Peyer's patch (tissue), 4 donors: ENCODE measurements around the gene RELCH. TPM values are rescaled to one million over a fixed set of nuclear protein-coding genes. Genes with fewer than 3 reads are reported as not detected.
A peak's percentile ranks its signal among the peaks of the same experiment; 100 is the strongest.

Experiments used
- DNase-seq, 3 donors: peaks; one replicate each; pipeline ENCODE4 v3.0.0-alpha.2; 2017 to 2019
- H3K27ac ChIP-seq, 4 donors: fragments of 200-600 bp; sonication (generic); one replicate each; pipeline ENCODE4 v1.5.1; 2016 to 2019
- H3K27me3 ChIP-seq, 2 donors: fragments of 200-600 bp; sonication (generic); one replicate each; pipeline ENCODE4 v1.5.1; 2019
- H3K36me3 ChIP-seq, 3 donors: fragments of 200-600 bp; sonication (generic); one replicate each; pipeline ENCODE4 v1.5.1; 2016 to 2019
- H3K4me1 ChIP-seq, 4 donors: fragments of 200-600 bp; sonication (generic); one replicate each; pipeline ENCODE4 v1.5.1; 2016 to 2019
- H3K4me3 ChIP-seq, 4 donors: fragments of 200-600 bp; sonication (generic); 1 replicate in 3 of 4; 2 replicates in 1 of 4; pipeline ENCODE4 v1.5.1; 2016 to 2019; ENCODE audit warnings: mild to moderate bottlenecking in 1 of 4
- H3K9me3 ChIP-seq, 4 donors: fragments of 200-600 bp; sonication (generic); one replicate each; pipeline ENCODE4 v1.5.1; 2016 to 2019; ENCODE audit warnings: mild to moderate bottlenecking in 1 of 4
- POLR2A ChIP-seq, 2 donors: fragments of 450-650 bp; IDR thresholded peaks; one replicate each; pipeline ENCODE4 v1.5.1; 2017; ENCODE audit warnings: antibody characterized with exemption in 2 of 2, mild to moderate bottlenecking in 2 of 2, moderate library complexity in 2 of 2
- total RNA-seq, 4 donors: library from RNA; depleted of rRNA; stranded (reverse); fragments of >200 nt; gene quantifications; one replicate each; pipeline ENCODE4 v1.1.0, GENCODE V29; 2016
- TF ChIP-seq, protein P1 (sequence below), 6 experiments: fragments of 450-650 bp in 4 of 6; fragments of 200-600 bp in 2 of 6; sonication (generic) in 1 of 6; IDR thresholded peaks; one replicate each; pipeline ENCODE4 v1.5.1; 2017 to 2019; ENCODE audit warnings: antibody characterized with exemption in 6 of 6, mild to moderate bottlenecking in 3 of 6, moderate library complexity in 1 of 6

Gene RELCH
- total RNA-seq, 4 donors from 2014 or later = 51.1 to 71.6 (median 55.6) TPM

DNA sequence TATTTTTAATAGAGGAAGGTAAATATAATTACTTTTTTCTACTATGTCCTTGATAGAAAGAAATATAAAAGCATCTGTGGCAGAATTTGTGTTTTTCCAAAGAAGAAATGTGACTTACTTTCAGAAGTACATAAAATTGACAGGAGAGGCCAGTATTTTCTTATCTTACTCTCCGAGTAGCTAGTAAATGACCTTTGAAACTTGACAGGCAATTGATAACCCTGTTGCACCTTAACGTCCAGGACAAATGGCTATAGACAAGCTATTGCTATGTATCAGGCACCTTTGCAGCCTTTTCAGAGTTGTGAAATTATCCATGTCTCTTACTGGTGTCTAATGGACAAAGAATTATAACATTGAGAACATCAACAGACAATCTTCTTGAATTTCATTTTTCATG lies 75.0 kb downstream of the RELCH start:
- H3K9me3 ChIP-seq = no peaks in the 10 kb centered on the region

DNA sequence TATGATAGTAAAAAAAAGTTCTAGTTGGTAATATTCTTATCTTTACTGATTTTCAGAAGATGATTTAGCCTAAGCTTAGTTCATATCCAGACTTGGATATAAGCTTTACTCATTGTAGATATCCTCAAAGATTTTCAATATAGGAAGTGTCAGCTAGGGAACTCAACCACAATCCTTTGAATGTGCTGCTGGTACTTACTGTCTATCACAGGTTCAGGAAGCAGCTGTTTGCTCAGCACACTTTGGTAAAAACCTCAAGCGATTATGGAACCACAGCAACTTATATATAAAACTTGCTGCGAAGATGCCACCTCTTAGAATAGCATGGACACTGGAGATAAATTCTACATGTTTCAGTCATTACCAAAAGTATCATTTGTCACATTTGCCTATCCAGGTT lies 77.9 kb downstream of the RELCH start:
- Histone ChIP-seq H3K4me1 (peaks cover 0 to 4% (median 0%) of the 10 kb centered on the region in 4 donors), H3K27me3 (no peaks in the 10 kb centered on the region), H3K9me3 (no peaks in the 10 kb centered on the region), H3K36me3 (peaks cover 0 to 54% (median 3%) of the 10 kb centered on the region in 3 donors), H3K27ac (no peak overlapping the region), H3K4me3 (no peak overlapping the region)
- DNase-seq = no peak
- TF ChIP-seq, protein P1, sequence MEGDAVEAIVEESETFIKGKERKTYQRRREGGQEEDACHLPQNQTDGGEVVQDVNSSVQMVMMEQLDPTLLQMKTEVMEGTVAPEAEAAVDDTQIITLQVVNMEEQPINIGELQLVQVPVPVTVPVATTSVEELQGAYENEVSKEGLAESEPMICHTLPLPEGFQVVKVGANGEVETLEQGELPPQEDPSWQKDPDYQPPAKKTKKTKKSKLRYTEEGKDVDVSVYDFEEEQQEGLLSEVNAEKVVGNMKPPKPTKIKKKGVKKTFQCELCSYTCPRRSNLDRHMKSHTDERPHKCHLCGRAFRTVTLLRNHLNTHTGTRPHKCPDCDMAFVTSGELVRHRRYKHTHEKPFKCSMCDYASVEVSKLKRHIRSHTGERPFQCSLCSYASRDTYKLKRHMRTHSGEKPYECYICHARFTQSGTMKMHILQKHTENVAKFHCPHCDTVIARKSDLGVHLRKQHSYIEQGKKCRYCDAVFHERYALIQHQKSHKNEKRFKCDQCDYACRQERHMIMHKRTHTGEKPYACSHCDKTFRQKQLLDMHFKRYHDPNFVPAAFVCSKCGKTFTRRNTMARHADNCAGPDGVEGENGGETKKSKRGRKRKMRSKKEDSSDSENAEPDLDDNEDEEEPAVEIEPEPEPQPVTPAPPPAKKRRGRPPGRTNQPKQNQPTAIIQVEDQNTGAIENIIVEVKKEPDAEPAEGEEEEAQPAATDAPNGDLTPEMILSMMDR (IDR thresholded peaks at IDR 0.05) = no peak
- no peak for TF ChIP-seq POLR2A (IDR thresholded peaks at IDR 0.05)

More for the DNA sequence above, 75.0 kb downstream of the RELCH start:
- Histone ChIP-seq H3K27me3 (no peaks in the 10 kb centered on the region), H3K27ac (no peak overlapping the region), H3K4me3 (no peak overlapping the region), H3K36me3 (peaks cover 0 to 60% (median 0%) of the 10 kb centered on the region in 3 donors), H3K4me1 (peaks cover 0 to 4% (median 0%) of the 10 kb centered on the region in 4 donors)
- no peak for DNase-seq
- TF ChIP-seq POLR2A (IDR thresholded peaks at IDR 0.05) = no peak
- TF ChIP-seq, protein P1 (IDR thresholded peaks at IDR 0.05) = peak in 3 of 6 experiments; percentile 54 to 76 (median 57)

DNA sequence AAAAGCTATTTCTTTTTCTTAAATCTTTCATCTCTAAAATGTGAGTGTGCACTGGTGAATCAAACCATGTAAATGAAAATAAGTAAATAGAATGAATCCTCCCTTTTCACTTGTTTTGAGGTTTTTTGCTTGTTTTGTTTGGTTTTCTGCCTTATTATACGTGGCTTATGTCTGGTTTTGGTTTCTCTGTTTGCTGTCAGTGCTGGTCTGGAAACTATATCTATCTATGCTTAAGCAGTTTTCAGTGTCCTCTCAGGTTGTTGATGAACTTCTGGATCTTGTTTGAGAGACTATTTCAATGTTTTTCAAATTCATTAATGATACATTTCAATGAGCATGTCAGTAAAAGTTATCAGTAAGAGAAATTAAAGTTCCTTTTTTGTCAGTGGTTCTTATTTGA lies 90.0 kb downstream of the RELCH start:
- Histone ChIP-seq H3K9me3 (no peaks in the 10 kb centered on the region), H3K4me1 (no peaks in the 10 kb centered on the region), H3K27ac (no peak overlapping the region), H3K4me3 (no peak overlapping the region), H3K36me3 (peaks cover 0 to 28% (median 0%) of the 10 kb centered on the region in 3 donors), H3K27me3 (no peaks in the 10 kb centered on the region)
- TF ChIP-seq, protein P1 (IDR thresholded peaks at IDR 0.05) = no peak
- TF ChIP-seq POLR2A (IDR thresholded peaks at IDR 0.05) = no peak
- DNase-seq = no peak

DNA sequence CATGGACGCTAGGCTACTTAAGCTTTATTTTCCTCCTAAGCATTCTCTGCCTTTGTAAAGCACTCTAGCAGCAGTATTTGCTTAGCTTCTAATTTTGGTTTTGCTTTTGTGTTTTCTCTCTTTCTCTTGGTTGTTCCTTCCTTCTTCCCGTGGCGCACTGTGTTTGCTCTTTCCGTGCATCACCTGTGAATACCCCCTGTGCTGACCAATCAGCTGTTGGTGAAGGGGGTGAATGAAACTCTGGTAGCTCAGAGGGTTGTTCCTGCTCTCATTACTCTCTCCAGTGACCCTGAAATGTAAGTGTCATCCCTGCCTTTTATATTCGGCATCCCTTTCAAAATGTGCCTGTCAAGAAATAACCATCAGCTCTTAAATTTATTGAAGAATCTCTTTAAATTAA lies 92.5 kb downstream of the RELCH start:
- TF ChIP-seq, protein P1 (IDR thresholded peaks at IDR 0.05) = no peak
- no peak for TF ChIP-seq POLR2A (IDR thresholded peaks at IDR 0.05)
- Histone ChIP-seq H3K27me3 (no peaks in the 10 kb centered on the region), H3K9me3 (no peaks in the 10 kb centered on the region), H3K36me3 (peaks cover 0 to 38% (median 3%) of the 10 kb centered on the region in 3 donors), H3K27ac (no peak overlapping the region), H3K4me3 (no peak overlapping the region), H3K4me1 (no peaks in the 10 kb centered on the region)
- DNase-seq = no peak

DNA sequence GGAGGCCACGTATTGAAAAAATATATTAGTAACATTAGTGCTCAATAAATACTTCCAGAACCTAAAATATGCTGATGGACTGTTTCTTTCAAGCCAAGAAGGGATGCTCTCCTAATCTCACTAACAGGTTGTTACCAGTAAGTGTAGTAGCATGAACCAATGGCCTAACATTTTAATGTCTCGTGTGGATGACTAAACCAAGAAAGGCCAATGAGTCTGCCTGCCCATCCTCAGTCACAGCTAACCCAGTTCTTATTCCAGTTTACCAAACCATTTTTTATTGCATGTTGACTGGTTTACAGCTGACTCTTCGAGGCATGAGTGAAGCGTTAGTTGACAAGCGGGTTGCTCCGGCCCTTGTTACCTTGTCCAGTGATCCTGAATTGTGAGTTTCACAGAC lies 93.0 kb downstream of the RELCH start:
- Histone ChIP-seq H3K27ac (no peak overlapping the region), H3K36me3 (peaks cover 0 to 41% (median 3%) of the 10 kb centered on the region in 3 donors), H3K4me1 (no peaks in the 10 kb centered on the region), H3K4me3 (no peak overlapping the region), H3K9me3 (no peaks in the 10 kb centered on the region), H3K27me3 (no peaks in the 10 kb centered on the region)
- no peak for TF ChIP-seq POLR2A (IDR thresholded peaks at IDR 0.05)
- TF ChIP-seq, protein P1 (IDR thresholded peaks at IDR 0.05) = no peak
- no peak for DNase-seq

DNA sequence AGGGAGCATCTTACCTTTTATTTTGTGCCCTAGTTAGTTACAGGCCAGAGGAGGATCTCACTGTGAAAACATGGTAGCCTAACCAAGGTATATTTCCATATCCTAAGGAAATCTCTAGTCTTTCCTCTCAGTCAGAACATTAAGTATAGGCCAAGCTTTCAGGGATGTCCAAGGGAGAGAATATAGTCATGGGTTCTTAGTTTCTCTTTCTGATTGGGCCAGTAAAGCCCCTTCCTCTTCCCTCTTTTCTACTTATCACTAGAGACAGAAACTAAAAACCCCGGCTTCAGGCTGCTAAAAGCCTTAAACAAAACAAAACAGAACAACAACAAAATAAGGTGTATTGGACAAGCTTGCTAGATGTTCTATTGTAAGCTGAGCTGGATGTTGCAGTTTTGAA lies 93.7 kb downstream of the RELCH start:
- TF ChIP-seq POLR2A (IDR thresholded peaks at IDR 0.05) = no peak
- TF ChIP-seq, protein P1 (IDR thresholded peaks at IDR 0.05) = no peak
- Histone ChIP-seq H3K36me3 (peaks cover 0 to 46% (median 3%) of the 10 kb centered on the region in 3 donors), H3K4me1 (no peaks in the 10 kb centered on the region), H3K27me3 (no peaks in the 10 kb centered on the region), H3K9me3 (no peaks in the 10 kb centered on the region), H3K27ac (no peak overlapping the region), H3K4me3 (no peak overlapping the region)
- DNase-seq = no peak
